KMS-11 (cell line): ENCODE results near the gene SHH.
"Not testable (repeated sequence)": the region's sequence is repeated elsewhere in the genome, so short reads cannot be mapped to it uniquely, and the experiment has no call there.

Experiments used
- H2AFZ ChIP-seq: fragments of 200-600 bp; sonication (generic); 2 replicates; pipeline ENCODE4 v1.6.1; 2016; ENCODE audit warnings: antibody characterized with exemption, mixed run types, low read depth
- H3K27ac ChIP-seq: fragments of 200-600 bp; sonication (generic); 2 replicates; pipeline ENCODE4 v1.6.1; 2016; ENCODE audit warnings: mild to moderate bottlenecking, mixed run types
- H3K27me3 ChIP-seq: fragments of 200-600 bp; sonication (generic); 2 replicates; pipeline ENCODE4 v1.6.1; 2017; ENCODE audit warnings: mild to moderate bottlenecking, low read depth, mixed run types, moderate library complexity; ENCODE audit not compliant: insufficient read depth
- H3K36me3 ChIP-seq: fragments of 200-600 bp; sonication (generic); 2 replicates; pipeline ENCODE4 v1.6.1; 2017; ENCODE audit warnings: mild to moderate bottlenecking, mixed run types; ENCODE audit not compliant: insufficient read depth
- H3K4me1 ChIP-seq: fragments of 200-600 bp; sonication (generic); 2 replicates; pipeline ENCODE4 v1.6.1; 2016; ENCODE audit warnings: mild to moderate bottlenecking, low read depth, mixed run types; ENCODE audit not compliant: poor library complexity, severe bottlenecking
- H3K4me2 ChIP-seq: fragments of 200-600 bp; sonication (generic); 2 replicates; pipeline ENCODE4 v1.7.0; 2016; ENCODE audit warnings: mild to moderate bottlenecking, mixed run types
- H3K4me3 ChIP-seq: fragments of 200-600 bp; sonication (generic); IDR thresholded peaks from 2 replicates; pipeline ENCODE4 v1.6.1; 2017; ENCODE audit warnings: low read depth, low read length, mixed read lengths; ENCODE audit not compliant: insufficient read depth
- H3K79me2 ChIP-seq: fragments of 200-600 bp; sonication (generic); 2 replicates; pipeline ENCODE4 v1.6.1; 2016; ENCODE audit warnings: low read depth, mixed run types; ENCODE audit not compliant: insufficient read depth
- H3K9ac ChIP-seq: fragments of 200-600 bp; sonication (generic); 2 replicates; pipeline ENCODE4 v1.6.1; 2016; ENCODE audit warnings: mild to moderate bottlenecking, mixed run types
- H4K20me1 ChIP-seq: fragments of 200-600 bp; sonication (generic); 2 replicates; pipeline ENCODE4 v1.6.1; 2016; ENCODE audit warnings: mild to moderate bottlenecking, mixed run types; ENCODE audit not compliant: insufficient read depth
- TF ChIP-seq, protein P1 (sequence below): fragments of 200-600 bp; sonication (generic); conservative IDR thresholded peaks from 2 replicates; pipeline ENCODE4 v1.6.1; 2017; ENCODE audit warnings: low read depth, mild to moderate bottlenecking, antibody characterized with exemption, low read length, moderate library complexity, mixed read lengths

Gene SHH

DNA sequence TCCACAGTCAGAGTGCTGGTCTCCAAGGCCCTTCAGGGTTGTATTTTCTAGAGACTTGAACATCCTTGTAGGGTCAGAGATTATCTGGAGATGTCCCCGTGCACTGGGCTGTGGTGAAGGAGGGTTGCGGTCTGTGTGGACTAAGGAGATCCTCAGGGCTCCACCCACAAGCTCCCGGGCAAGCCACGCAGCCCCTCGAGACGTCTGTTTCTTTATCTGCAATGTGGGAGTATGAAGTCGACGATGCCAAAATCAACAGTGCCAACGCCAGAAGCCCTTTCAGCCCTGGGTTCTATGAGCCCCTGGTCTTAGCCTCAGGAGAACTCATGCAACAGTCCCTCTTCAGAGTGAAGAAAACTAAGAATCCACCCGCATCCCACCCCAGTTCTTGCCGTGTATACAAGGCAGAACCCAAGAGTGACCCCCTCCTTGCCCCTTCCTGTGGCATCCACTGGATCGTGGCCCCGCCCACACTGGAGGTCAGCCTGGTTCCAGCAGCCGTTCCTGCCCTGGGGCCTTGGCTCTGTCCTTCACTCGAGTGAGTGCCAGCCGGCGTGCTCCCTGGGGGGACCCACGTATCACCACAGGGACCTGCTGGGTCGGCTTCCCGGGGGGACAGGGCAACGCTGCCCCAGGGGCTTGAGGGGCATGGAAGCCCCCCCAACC, 6.0 kb upstream of the SHH start:
- TF ChIP-seq, protein P1, sequence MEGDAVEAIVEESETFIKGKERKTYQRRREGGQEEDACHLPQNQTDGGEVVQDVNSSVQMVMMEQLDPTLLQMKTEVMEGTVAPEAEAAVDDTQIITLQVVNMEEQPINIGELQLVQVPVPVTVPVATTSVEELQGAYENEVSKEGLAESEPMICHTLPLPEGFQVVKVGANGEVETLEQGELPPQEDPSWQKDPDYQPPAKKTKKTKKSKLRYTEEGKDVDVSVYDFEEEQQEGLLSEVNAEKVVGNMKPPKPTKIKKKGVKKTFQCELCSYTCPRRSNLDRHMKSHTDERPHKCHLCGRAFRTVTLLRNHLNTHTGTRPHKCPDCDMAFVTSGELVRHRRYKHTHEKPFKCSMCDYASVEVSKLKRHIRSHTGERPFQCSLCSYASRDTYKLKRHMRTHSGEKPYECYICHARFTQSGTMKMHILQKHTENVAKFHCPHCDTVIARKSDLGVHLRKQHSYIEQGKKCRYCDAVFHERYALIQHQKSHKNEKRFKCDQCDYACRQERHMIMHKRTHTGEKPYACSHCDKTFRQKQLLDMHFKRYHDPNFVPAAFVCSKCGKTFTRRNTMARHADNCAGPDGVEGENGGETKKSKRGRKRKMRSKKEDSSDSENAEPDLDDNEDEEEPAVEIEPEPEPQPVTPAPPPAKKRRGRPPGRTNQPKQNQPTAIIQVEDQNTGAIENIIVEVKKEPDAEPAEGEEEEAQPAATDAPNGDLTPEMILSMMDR: no peak
- no peak overlapping the region for H3K4me3 ChIP-seq
- H3K9ac ChIP-seq: no peak overlapping the region
- H3K36me3 ChIP-seq: no peaks in the 10 kb centered on the region
- no peaks in the 10 kb centered on the region for H3K79me2 ChIP-seq
- no peaks in the 10 kb centered on the region for H4K20me1 ChIP-seq
- no peak overlapping the region for H2AFZ ChIP-seq
- peaks cover 4% of the 10 kb centered on the region for H3K4me1 ChIP-seq
- no peak overlapping the region for H3K27ac ChIP-seq
- peaks cover 3% of the 10 kb centered on the region; the same call in 1 of the 2 replicates for H3K27me3 ChIP-seq
- H3K4me2 ChIP-seq: no peak overlapping the region

DNA sequence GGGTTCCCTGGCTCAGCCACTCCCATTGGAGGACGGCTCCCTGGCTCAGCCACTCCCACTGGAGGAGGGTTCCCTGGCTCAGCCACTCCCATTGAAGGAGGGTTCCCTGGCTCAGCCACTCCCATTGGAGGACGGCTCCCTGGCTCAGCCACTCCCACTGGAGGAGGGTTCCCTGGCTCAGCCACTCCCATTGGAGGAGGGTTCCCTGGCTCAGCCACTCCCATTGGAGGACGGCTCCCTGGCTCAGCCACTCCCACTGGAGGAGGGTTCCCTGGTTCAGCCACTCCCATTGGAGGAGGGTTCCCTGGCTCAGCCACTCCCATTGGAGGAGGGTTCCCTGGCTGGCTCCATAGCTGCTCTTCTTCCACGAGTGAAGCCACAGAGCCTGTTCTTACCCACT, 5.3 kb upstream of the SHH start:
- not testable (repeated sequence) for H3K27me3 ChIP-seq, H3K4me3 ChIP-seq, H3K27ac ChIP-seq, H3K9ac ChIP-seq, H3K36me3 ChIP-seq, H2AFZ ChIP-seq, H3K4me1 ChIP-seq, H3K4me2 ChIP-seq, H3K79me2 ChIP-seq, H4K20me1 ChIP-seq

DNA sequence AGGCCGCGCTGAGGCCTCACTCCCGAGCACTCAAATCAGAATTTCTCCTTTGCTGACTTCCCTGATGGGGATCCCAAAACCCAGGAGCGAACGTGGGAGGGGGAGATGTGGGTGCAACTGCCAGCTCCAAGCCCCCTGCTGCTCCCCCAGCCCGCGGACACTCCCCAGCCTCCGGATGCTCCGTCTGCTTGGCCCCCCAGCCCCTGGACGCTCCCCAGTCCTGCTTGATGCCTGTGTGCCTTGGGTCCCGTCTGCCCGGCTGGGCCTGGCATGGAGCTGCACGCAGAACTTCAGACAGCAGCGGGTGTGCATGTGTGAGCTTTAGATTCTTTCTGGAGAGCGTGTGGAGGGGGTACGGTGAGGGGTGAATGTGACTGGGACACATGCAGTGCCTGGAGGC, 4.7 kb upstream of the SHH start:
- no peak overlapping the region for H3K27ac ChIP-seq
- no peak overlapping the region for H2AFZ ChIP-seq
- peaks cover 4% of the 10 kb centered on the region; the same call in 1 of the 2 replicates for H3K27me3 ChIP-seq
- no peak overlapping the region for H3K9ac ChIP-seq
- H3K4me3 ChIP-seq: no peak overlapping the region
- H3K36me3 ChIP-seq: no peaks in the 10 kb centered on the region
- TF ChIP-seq, protein P1: no peak
- no peaks in the 10 kb centered on the region for H3K79me2 ChIP-seq
- H3K4me1 ChIP-seq: peaks cover 4% of the 10 kb centered on the region
- no peaks in the 10 kb centered on the region for H4K20me1 ChIP-seq
- H3K4me2 ChIP-seq: no peak overlapping the region

DNA sequence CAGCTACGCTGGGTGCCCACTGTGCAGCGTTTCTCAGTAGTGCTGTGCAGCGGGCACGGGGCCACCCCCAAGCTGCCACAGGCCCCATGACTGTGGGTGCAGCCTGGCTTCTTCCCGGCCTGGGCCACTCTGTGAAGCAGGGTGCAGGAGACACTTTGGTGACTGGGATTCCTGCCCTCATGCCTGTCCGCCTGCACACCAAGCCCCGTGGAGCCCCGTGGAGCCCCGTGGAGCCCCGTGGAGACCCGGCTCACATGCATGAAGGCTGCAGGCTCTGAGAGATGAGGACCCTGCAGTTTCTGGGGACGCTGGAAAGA, 3.9 kb upstream of the SHH start:
- Histone ChIP-seq H3K36me3 (no peaks in the 10 kb centered on the region), H3K9ac (no peak overlapping the region), H3K27ac (no peak overlapping the region), H3K4me2 (no peak overlapping the region), H3K4me3 (no peak overlapping the region), H4K20me1 (no peaks in the 10 kb centered on the region), H3K79me2 (no peaks in the 10 kb centered on the region), H3K27me3 (peaks cover 11% of the 10 kb centered on the region; the same call in 1 of the 2 replicates), H3K4me1 (peaks cover 4% of the 10 kb centered on the region), H2AFZ (peak overlapping the region; percentile 74; the same call in 1 of the 2 replicates)
- TF ChIP-seq, protein P1: no peak

DNA sequence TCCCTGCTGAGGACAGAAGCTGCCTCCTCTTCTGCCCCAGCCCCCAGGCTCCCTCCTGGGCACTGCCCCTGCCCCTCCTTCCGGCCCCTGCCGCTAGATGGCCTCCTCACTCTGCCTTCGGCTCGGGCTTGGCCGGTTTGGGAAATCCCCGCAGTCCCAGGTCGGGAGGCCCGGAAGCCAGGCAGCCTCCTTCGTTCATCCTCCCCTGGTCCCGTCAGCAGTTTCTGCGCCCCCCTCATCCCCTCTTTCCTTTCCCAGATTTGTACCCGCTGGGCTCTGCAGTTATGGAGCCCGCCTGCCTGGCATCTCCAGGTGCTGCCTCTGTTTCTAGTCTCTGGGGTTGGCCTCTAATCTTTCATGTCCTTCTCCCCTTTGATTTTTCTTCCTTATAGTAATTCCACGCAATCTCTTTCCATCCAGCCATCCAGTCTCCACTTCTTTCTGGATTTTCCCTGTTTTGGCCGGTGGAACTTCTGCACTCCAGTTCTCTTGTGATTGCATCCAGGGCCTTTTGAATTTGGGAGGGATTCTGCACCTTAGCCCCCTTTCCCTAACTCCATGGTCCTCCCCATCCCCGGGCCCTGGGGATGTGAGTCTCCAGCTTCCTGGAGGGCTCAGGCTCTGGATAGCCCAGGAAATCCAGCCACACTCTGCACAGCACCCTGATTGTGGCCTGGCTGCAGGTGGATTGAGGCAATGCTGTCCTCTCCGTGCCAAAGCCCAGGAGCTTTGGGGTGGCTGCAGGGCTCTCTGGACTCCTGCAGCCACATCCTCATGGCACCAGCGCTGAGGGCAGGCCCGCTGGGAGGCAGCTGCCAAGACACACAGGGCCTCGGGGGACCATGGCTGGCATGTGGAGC, 3.3 kb upstream of the SHH start:
- Histone ChIP-seq H3K4me2 (peak overlapping the region; percentile 48), H3K36me3 (no peaks in the 10 kb centered on the region), H3K4me1 (peaks cover 4% of the 10 kb centered on the region), H3K4me3 (no peak overlapping the region), H2AFZ (peak overlapping the region; percentile 74), H3K27ac (no peak overlapping the region), H4K20me1 (no peaks in the 10 kb centered on the region), H3K9ac (no peak overlapping the region), H3K27me3 (peaks cover 17% of the 10 kb centered on the region; the same call in 1 of the 2 replicates), H3K79me2 (no peaks in the 10 kb centered on the region)
- TF ChIP-seq, protein P1: peak; percentile 78
